ENCODE measurements around the gene OPTN. TPM values are rescaled to one million over a fixed set of nuclear protein-coding genes. Genes with fewer than 3 reads are reported as not detected.
"Not testable (repeated sequence)": the region's sequence is repeated elsewhere in the genome, so short reads cannot be mapped to it uniquely, and the experiment has no call there.

The OPTN gene
- total RNA-seq (2014; rRNA removed; shearing (Covaris generic)), result 22.3 and 25.3 TPM in 2 replicates
- 10.9 and 14.7 TPM in 2 replicates for polyA plus RNA-seq (2015; cell fraction: cytosol; rRNA removed)
- polyA plus RNA-seq (2015; cell fraction: nucleus; rRNA removed), result 8.4 and 21.4 TPM in 2 replicates

DNA sequence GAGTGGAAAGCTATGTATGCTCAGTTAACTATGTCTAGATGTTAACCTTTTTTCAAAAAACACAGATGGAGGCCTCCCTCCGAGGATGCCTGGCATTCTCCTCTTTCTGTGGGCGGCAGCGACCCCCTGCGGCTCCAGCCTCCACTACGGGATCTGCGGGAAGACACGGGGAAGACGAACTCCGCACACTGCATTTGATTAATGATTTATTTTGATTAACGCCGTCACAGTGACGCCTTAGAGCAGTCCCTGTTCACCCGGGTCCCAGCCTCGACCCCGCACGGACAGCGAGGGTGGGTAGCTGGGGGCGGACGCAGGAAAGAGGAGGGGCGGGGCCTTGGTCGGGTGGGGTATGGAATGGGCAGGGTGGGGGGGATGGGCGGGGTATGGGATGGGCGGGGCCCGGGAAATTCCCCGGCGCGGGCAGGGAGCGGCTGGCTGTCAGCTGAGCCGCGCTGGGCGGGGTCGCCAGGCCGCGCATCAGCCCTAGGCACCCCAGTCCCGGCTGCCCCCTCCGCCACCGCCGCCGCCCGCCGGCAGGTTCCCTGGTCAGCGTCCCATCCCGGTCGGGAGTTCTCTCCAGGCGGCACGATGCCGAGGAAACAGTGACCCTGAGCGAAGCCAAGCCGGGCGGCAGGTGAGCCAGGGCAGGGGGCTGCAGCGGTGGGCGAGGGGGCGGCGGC is at the start of gene OPTN:
Gene OPTN, plus strand, starts transcription at position 498 of the 683 bp plus-strand sequence. CDS start 8,960 bp downstream, outside the sequence.
- DNase-seq (ENCODE audit: low read depth, low spot score), result peak; percentile 68
- in situ Hi-C loops (cut with HindIII; ENCODE audit: low pct_unique_long_range_greater_than_20kb, low sequenced_read_pairs), result no loop called here

- in situ Hi-C loops (cut with HindIII; ENCODE audit: low pct_unique_long_range_greater_than_20kb, low sequenced_read_pairs), result no loop called here
- DNase-seq (ENCODE audit: low read depth, low spot score), result no peak
These were observed 48.8 kb upstream of the OPTN start for GRCh38 chr10:13051126-13051694.

DNA sequence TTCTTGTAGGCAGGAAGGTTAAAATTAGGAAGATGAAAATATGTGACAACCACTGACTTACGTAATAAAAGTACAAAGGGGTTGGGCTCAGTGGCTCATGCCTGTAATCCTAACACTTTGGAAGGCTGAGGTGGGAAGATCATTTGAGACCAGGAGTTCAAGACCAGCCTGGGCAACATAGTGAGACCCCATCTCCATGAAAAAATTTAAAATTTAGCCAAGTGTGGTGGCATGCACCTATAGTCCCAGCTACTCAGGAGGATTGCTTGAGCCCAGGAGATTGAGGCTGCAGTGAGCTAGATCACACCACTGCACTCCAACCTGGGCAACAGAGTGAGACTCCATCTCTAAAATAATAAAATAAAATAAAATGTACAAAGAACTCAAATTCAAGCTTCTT is 46.8 kb upstream of the OPTN start:
- DNase-seq (ENCODE audit: low read depth, low spot score); in situ Hi-C loops (cut with HindIII; ENCODE audit: low pct_unique_long_range_greater_than_20kb, low sequenced_read_pairs): not testable (repeated sequence)

GRCh38 chr10:13053794-13054462 is 46.0 kb upstream of the OPTN start:
- in situ Hi-C loops (cut with HindIII; ENCODE audit: low pct_unique_long_range_greater_than_20kb, low sequenced_read_pairs), result no loop called here

GRCh38 chr10:13054844-13055243 is 45.1 kb upstream of the OPTN start:
- in situ Hi-C loops (cut with HindIII; ENCODE audit: low pct_unique_long_range_greater_than_20kb, low sequenced_read_pairs), result no loop called here
- DNase-seq (ENCODE audit: low read depth, low spot score), result no peak

More at GRCh38 chr10:13053794-13054462, 46.0 kb upstream of the OPTN start:
- no peak for DNase-seq (ENCODE audit: low read depth, low spot score)

- in situ Hi-C loops (cut with HindIII; ENCODE audit: low pct_unique_long_range_greater_than_20kb, low sequenced_read_pairs), result no loop called here
- DNase-seq (ENCODE audit: low read depth, low spot score), result peak; percentile 53
These were observed 43.4 kb upstream of the OPTN start for GRCh38 chr10:13056456-13057077.

GRCh38 chr10:13062803-13063202 is 37.2 kb upstream of the OPTN start:
- in situ Hi-C loops (cut with HindIII; ENCODE audit: low pct_unique_long_range_greater_than_20kb, low sequenced_read_pairs), result no loop called here
- DNase-seq (ENCODE audit: low read depth, low spot score), result peak; percentile 16

GRCh38 chr10:13066527-13066926 is 33.4 kb upstream of the OPTN start:
- no peak for DNase-seq (ENCODE audit: low read depth, low spot score)
- in situ Hi-C loops (cut with HindIII; ENCODE audit: low pct_unique_long_range_greater_than_20kb, low sequenced_read_pairs), result no loop called here

GRCh38 chr10:13067431-13067830 is 32.5 kb upstream of the OPTN start:
- in situ Hi-C loops (cut with HindIII; ENCODE audit: low pct_unique_long_range_greater_than_20kb, low sequenced_read_pairs), result no loop called here
- no peak for DNase-seq (ENCODE audit: low read depth, low spot score)

GRCh38 chr10:13068071-13068470 is 31.9 kb upstream of the OPTN start:
- in situ Hi-C loops (cut with HindIII; ENCODE audit: low pct_unique_long_range_greater_than_20kb, low sequenced_read_pairs), result no loop called here
- no peak for DNase-seq (ENCODE audit: low read depth, low spot score)

- in situ Hi-C loops (cut with HindIII; ENCODE audit: low pct_unique_long_range_greater_than_20kb, low sequenced_read_pairs), result no loop called here
These were observed 31.5 kb upstream of the OPTN start for GRCh38 chr10:13068484-13068883.

GRCh38 chr10:13072339-13072738 is 27.6 kb upstream of the OPTN start:
- in situ Hi-C loops (cut with HindIII; ENCODE audit: low pct_unique_long_range_greater_than_20kb, low sequenced_read_pairs), result no loop called here
- DNase-seq (ENCODE audit: low read depth, low spot score), result peak; percentile 13

More at GRCh38 chr10:13068484-13068883, 31.5 kb upstream of the OPTN start:
- no peak for DNase-seq (ENCODE audit: low read depth, low spot score)

GRCh38 chr10:13074563-13075451 is 25.2 kb upstream of the OPTN start:
- peak; percentile 76 for DNase-seq (ENCODE audit: low read depth, low spot score)
- in situ Hi-C loops (cut with HindIII; ENCODE audit: low pct_unique_long_range_greater_than_20kb, low sequenced_read_pairs), result no loop called here

GRCh38 chr10:13078912-13079775 is 20.8 kb upstream of the OPTN start:
- no peak for DNase-seq (ENCODE audit: low read depth, low spot score)
- in situ Hi-C loops (cut with HindIII; ENCODE audit: low pct_unique_long_range_greater_than_20kb, low sequenced_read_pairs), result no loop called here

DNA sequence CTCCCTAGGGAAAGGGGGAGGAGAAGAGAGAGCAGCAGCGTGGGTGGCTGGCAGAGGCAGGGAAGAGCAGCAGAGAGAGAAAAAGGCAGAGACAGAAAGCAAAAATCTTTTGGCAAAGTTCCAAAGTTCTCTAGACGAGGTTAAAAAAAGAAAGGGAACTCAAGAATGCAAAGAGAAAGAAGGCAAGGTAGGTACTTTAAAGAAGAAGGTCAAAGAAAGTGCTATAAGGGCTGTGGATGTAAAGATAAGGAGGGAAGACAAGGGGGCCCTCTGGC is 20.2 kb upstream of the OPTN start:
- in situ Hi-C loops (cut with HindIII; ENCODE audit: low pct_unique_long_range_greater_than_20kb, low sequenced_read_pairs), result no loop called here
- no peak for DNase-seq (ENCODE audit: low read depth, low spot score)

DNA sequence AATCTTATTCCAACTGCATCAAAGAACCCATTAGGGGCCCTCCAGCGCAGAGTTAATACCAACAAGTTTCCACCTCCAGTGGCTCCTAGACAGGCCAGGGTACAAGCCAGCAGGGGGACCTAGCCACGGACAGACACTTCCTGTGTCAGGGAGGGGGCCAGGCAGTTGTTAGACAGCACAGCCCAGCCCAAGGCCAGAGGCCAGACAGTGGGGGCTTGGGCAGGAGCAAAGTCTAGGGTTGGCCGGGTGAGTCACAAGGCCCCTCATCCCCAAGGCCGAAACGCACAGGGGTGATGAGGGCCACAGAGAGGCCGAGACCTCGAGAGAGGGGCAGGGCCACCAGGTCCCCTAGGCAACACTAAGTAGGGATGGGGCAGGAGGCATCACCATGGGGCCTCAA is 19.3 kb upstream of the OPTN start:
- DNase-seq (ENCODE audit: low read depth, low spot score), result no peak
- in situ Hi-C loops (cut with HindIII; ENCODE audit: low pct_unique_long_range_greater_than_20kb, low sequenced_read_pairs), result no loop called here

GRCh38 chr10:13083700-13084099 is 16.3 kb upstream of the OPTN start:
- DNase-seq (ENCODE audit: low read depth, low spot score); in situ Hi-C loops (cut with HindIII; ENCODE audit: low pct_unique_long_range_greater_than_20kb, low sequenced_read_pairs): not testable (repeated sequence)
